ENCODE results near the gene CBLN3.

DNA sequence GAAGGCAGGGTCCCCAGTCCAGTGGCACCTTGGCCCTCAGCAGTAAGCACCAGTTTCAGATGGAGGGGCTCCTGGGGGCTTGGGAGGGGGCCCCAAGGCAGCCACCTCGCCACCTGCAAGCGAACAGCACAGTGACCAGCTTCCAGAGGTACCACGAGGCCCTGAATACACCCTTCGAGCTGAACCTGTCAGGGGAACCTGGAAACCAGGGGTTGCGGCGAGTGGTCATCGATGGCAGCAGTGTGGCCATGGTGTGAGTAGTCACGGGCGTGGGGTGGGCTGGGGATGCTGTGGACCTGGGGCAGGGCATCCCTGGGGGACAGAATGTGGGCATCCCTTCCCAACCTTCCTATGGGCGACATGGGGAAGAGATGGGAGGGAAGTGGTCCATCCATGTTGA is 19.5 kb downstream of the CBLN3 start:
- TF ChIP-seq RAD21 (IDR thresholded peaks at IDR 0.05; ENCODE audit: low read length), result no peak
- no peak for TF ChIP-seq CTCF (conservative IDR thresholded peaks at IDR 0.05; ENCODE audit: low read depth, low read length)
- no peak for TF ChIP-seq POLR2A (IDR thresholded peaks at IDR 0.05; ENCODE audit: low read depth, low read length)
- TF ChIP-seq FOS (IDR thresholded peaks at IDR 0.05; ENCODE audit: low read depth, low read length), result no peak

Measured in IMR-90 (cell line).